Neural progenitor cell (in vitro differentiated cells): Measurements from ENCODE around the gene PLXNA4.

Source experiments
- CTCF ChIP-seq: fragments of 200-600 bp; sonication (generic); IDR thresholded peaks from 2 replicates; pipeline ENCODE4 v1.5.1; 2017; ENCODE audit warnings: antibody characterized with exemption, mild to moderate bottlenecking
- EZH2 ChIP-seq: fragments of 200-600 bp; sonication (generic); IDR thresholded peaks from 2 replicates; pipeline ENCODE4 v1.6.1; 2017; ENCODE audit warnings: antibody characterized with exemption, mild to moderate bottlenecking, moderate library complexity
- EZH2phosphoT487 ChIP-seq: fragments of 200-600 bp; sonication (generic); IDR thresholded peaks from 2 replicates; pipeline ENCODE4 v1.6.1; 2017; ENCODE audit warnings: antibody characterized with exemption

DNA sequence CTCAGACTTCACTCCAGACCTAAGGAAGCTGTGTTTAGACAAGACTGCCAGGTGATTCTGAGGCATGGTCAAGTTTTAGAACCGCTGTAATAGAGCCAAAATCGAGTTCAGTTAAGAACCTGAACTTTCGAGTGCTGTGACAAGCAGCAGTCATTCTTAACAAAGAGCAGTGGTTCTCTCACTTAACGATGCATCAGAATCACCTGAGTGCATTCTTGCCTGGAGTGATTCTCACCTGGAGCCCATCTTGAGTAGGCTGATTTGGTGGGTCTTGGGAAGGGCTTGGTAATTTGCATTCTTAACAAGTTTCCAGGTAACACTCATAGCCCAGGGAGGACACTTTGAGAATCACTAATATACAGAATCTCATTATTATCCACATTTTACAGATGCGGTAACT is 44.7 kb downstream of the PLXNA4 start:
- TF ChIP-seq CTCF = no peak
- no peak for TF ChIP-seq EZH2phosphoT487
- no peak for TF ChIP-seq EZH2
